ENCODE measurements around the gene CDH23. TPM values are rescaled to one million over a fixed set of nuclear protein-coding genes. Genes with fewer than 3 reads are reported as not detected.

CDH23 gene
- total and polyA plus RNA-seq, 4 experiments from 2014 or later, result 1.8 to 5.4 (median 3.6) TPM

- Histone ChIP-seq H3K27ac (ENCODE audit: low read depth, low read length) (no peak overlapping the region), H3K36me3 (ENCODE audit: insufficient read depth, low read length) (no peaks in the 10 kb centered on the region), H3K4me1 (ENCODE audit: insufficient read depth, low read length) (no peaks in the 10 kb centered on the region), H3K27me3 (ENCODE audit: insufficient read depth, low read length) (peaks cover 15% of the 10 kb centered on the region), H3K9me3 (ENCODE audit: control insufficient read depth in 1 of 2, low read length in 2 of 2) (no peaks in the 10 kb centered on the region), H3K4me3 (ENCODE audit: low read length in 2 of 2) (no peak overlapping the region)
- intact Hi-C loops (cut with micrococcal nuclease), result no loop called here
- no peak for DNase-seq
- Mint-ChIP-seq H3K9me3 (no peaks in the 10 kb centered on the region), H3K36me3 (no peaks in the 10 kb centered on the region), H3K27ac (no peak overlapping the region), H3K4me1 (peaks cover 0 to 7% (median 1%) of the 10 kb centered on the region in 4 donors), H3K4me3 (peak overlapping the region in 1 of 8 donors; percentile 20), H3K27me3 (peaks cover 35 to 38% of the 10 kb centered on the region in 2 donors)
- ChIA-PET CTCF (ENCODE audit: partially characterized antibody) (no interaction called here), POLR2A (ENCODE audit: partially characterized antibody) (no interaction called here)
Measured at GRCh38 chr10:71391701-71392100, 5.0 kb upstream of the CDH23 start.

GRCh38 chr10:71392292-71392691 is 4.4 kb upstream of the CDH23 start:
- POLR2A ChIA-PET (ENCODE audit: partially characterized antibody), result no interaction called here
- Mint-ChIP-seq H3K4me3 (no peak overlapping the region), H3K36me3 (no peaks in the 10 kb centered on the region), H3K27ac (no peak overlapping the region), H3K27me3 (peaks cover 35 to 38% of the 10 kb centered on the region in 2 donors), H3K4me1 (peaks cover 0 to 7% (median 1%) of the 10 kb centered on the region in 4 donors), H3K9me3 (no peaks in the 10 kb centered on the region)
- intact Hi-C loops (cut with micrococcal nuclease), result no loop called here
- Histone ChIP-seq H3K27ac (ENCODE audit: low read depth, low read length) (no peak overlapping the region), H3K4me3 (ENCODE audit: low read length in 2 of 2) (no peak overlapping the region), H3K27me3 (ENCODE audit: insufficient read depth, low read length) (peaks cover 16% of the 10 kb centered on the region), H3K36me3 (ENCODE audit: insufficient read depth, low read length) (no peaks in the 10 kb centered on the region), H3K9me3 (ENCODE audit: control insufficient read depth in 1 of 2, low read length in 2 of 2) (no peaks in the 10 kb centered on the region), H3K4me1 (ENCODE audit: insufficient read depth, low read length) (peaks cover 1% of the 10 kb centered on the region)
- DNase-seq, result no peak
- CTCF ChIA-PET (ENCODE audit: partially characterized antibody), result interaction anchor here (1.1 kb wide), 2 partner anchors 9 to 22 kb away, joined by 3 read pairs; no protein-coding TSS in a partner anchor

- no peak overlapping the region for H3K27ac Mint-ChIP-seq
Measured at GRCh38 chr10:71392791-71393781, 3.6 kb upstream of the CDH23 start.

GRCh38 chr10:71393841-71394475 is 2.8 kb upstream of the CDH23 start:
- Mint-ChIP-seq H3K27ac (no peak overlapping the region), H3K36me3 (no peaks in the 10 kb centered on the region), H3K27me3 (peaks cover 45 to 48% of the 10 kb centered on the region in 2 donors), H3K4me3 (no peak overlapping the region), H3K4me1 (peaks cover 4 to 13% (median 7%) of the 10 kb centered on the region in 4 donors), H3K9me3 (no peaks in the 10 kb centered on the region)
- POLR2A ChIA-PET (ENCODE audit: partially characterized antibody), result no interaction called here
- Histone ChIP-seq H3K4me3 (ENCODE audit: low read length in 2 of 2) (no peak overlapping the region), H3K4me1 (ENCODE audit: insufficient read depth, low read length) (peaks cover 8% of the 10 kb centered on the region), H3K27ac (ENCODE audit: low read depth, low read length) (no peak overlapping the region), H3K36me3 (ENCODE audit: insufficient read depth, low read length) (no peaks in the 10 kb centered on the region), H3K27me3 (ENCODE audit: insufficient read depth, low read length) (peaks cover 33% of the 10 kb centered on the region), H3K9me3 (ENCODE audit: control insufficient read depth in 1 of 2, low read length in 2 of 2) (no peaks in the 10 kb centered on the region)
- intact Hi-C loops (cut with micrococcal nuclease), result no loop called here
- CTCF ChIA-PET (ENCODE audit: partially characterized antibody), result no interaction called here
- no peak for DNase-seq

More at GRCh38 chr10:71392791-71393781, 3.6 kb upstream of the CDH23 start:
- Histone ChIP-seq H3K4me1 (ENCODE audit: insufficient read depth, low read length) (peaks cover 8% of the 10 kb centered on the region), H3K27me3 (ENCODE audit: insufficient read depth, low read length) (peaks cover 24% of the 10 kb centered on the region), H3K27ac (ENCODE audit: low read depth, low read length) (no peak overlapping the region), H3K36me3 (ENCODE audit: insufficient read depth, low read length) (no peaks in the 10 kb centered on the region), H3K4me3 (ENCODE audit: low read length in 2 of 2) (no peak overlapping the region), H3K9me3 (ENCODE audit: control insufficient read depth in 1 of 2, low read length in 2 of 2) (no peaks in the 10 kb centered on the region)
- Mint-ChIP-seq H3K4me3 (no peak overlapping the region), H3K36me3 (no peaks in the 10 kb centered on the region), H3K9me3 (no peaks in the 10 kb centered on the region), H3K4me1 (peaks cover 2 to 10% (median 6%) of the 10 kb centered on the region in 4 donors), H3K27me3 (peaks cover 38 to 41% of the 10 kb centered on the region in 2 donors)
- CTCF ChIA-PET (ENCODE audit: partially characterized antibody), result interaction anchor here (1.1 kb wide), 2 partner anchors 10 to 23 kb away, joined by 3 read pairs; no protein-coding TSS in a partner anchor
- no peak for DNase-seq
- intact Hi-C loops (cut with micrococcal nuclease), result no loop called here
- POLR2A ChIA-PET (ENCODE audit: partially characterized antibody), result no interaction called here

- Histone ChIP-seq H3K27ac (ENCODE audit: low read depth, low read length) (no peak overlapping the region), H3K27me3 (ENCODE audit: insufficient read depth, low read length) (peaks cover 35% of the 10 kb centered on the region), H3K9me3 (ENCODE audit: control insufficient read depth in 1 of 2, low read length in 2 of 2) (no peaks in the 10 kb centered on the region), H3K4me1 (ENCODE audit: insufficient read depth, low read length) (peaks cover 8% of the 10 kb centered on the region), H3K36me3 (ENCODE audit: insufficient read depth, low read length) (no peaks in the 10 kb centered on the region), H3K4me3 (ENCODE audit: low read length in 2 of 2) (no peak overlapping the region)
- Mint-ChIP-seq H3K27me3 (peaks cover 48 to 57% of the 10 kb centered on the region in 2 donors), H3K4me3 (no peak overlapping the region), H3K36me3 (no peaks in the 10 kb centered on the region), H3K27ac (peak overlapping the region in 1 of 7 donors; percentile 50), H3K9me3 (no peaks in the 10 kb centered on the region), H3K4me1 (peaks cover 4 to 14% (median 9%) of the 10 kb centered on the region in 4 donors)
- intact Hi-C loops (cut with micrococcal nuclease), result no loop called here
- no peak for DNase-seq
- POLR2A ChIA-PET (ENCODE audit: partially characterized antibody), result no interaction called here
- CTCF ChIA-PET (ENCODE audit: partially characterized antibody), result interaction anchor here (1.0 to 1.9 kb wide), 6 partner anchors 10 to 417 kb away, joined by 3 to 7 read pairs (median 6); no protein-coding TSS in a partner anchor
Measured at GRCh38 chr10:71394926-71395562, 1.7 kb upstream of the CDH23 start.

- no peaks in the 10 kb centered on the region for H3K9me3 ChIP-seq (ENCODE audit: control insufficient read depth in 1 of 2, low read length in 2 of 2)
- Mint-ChIP-seq H3K27ac (no peak overlapping the region), H3K4me3 (peak overlapping the region in 7 of 8 donors; percentile 58 to 85 (median 72)), H3K27me3 (peaks cover 48 to 59% of the 10 kb centered on the region in 2 donors), H3K36me3 (no peaks in the 10 kb centered on the region), H3K9me3 (no peaks in the 10 kb centered on the region), H3K4me1 (peaks cover 4 to 14% (median 9%) of the 10 kb centered on the region in 4 donors)
- H3K27me3 ChIP-seq (ENCODE audit: insufficient read depth, low read length), result peaks cover 35% of the 10 kb centered on the region
- peaks cover 8% of the 10 kb centered on the region for H3K4me1 ChIP-seq (ENCODE audit: insufficient read depth, low read length)
- no peak overlapping the region for H3K27ac ChIP-seq (ENCODE audit: low read depth, low read length)
- H3K36me3 ChIP-seq (ENCODE audit: insufficient read depth, low read length), result no peaks in the 10 kb centered on the region
- ChIA-PET POLR2A (ENCODE audit: partially characterized antibody) (interaction anchor here (0.9 kb wide), 1 partner anchor 313 kb away, joined by 3 read pairs; no protein-coding TSS in a partner anchor), CTCF (ENCODE audit: partially characterized antibody) (interaction anchor here (1.0 to 1.9 kb wide), 6 partner anchors 10 to 417 kb away, joined by 3 to 7 read pairs (median 6); no protein-coding TSS in a partner anchor)
- H3K4me3 ChIP-seq (ENCODE audit: low read length in 2 of 2), result no peak overlapping the region
- DNase-seq, result no peak
- intact Hi-C loops (cut with micrococcal nuclease), result no loop called here
Measured at GRCh38 chr10:71395621-71396020, 1.1 kb upstream of the CDH23 start.

All from CD4-positive, alpha-beta memory T cell (primary cell).